ENCODE measurements around the gene YPEL2. TPM values are rescaled to one million over a fixed set of nuclear protein-coding genes. Genes with fewer than 3 reads are reported as not detected.

YPEL2 gene
- total RNA-seq, 1 donor from 2014 or later, result 21.9 TPM

GRCh38 chr17:59424331-59424730 is 92.9 kb downstream of the YPEL2 start:
- Histone ChIP-seq H3K36me3 (ENCODE audit: control insufficient read depth in 3 of 3, insufficient read depth in 3 of 3, low read length in 3 of 3) (no peaks in the 10 kb centered on the region), H3K9ac (ENCODE audit: low read depth in 1 of 3, low read length in 3 of 3) (peak overlapping the region; percentile 88 to 90 (median 89)), H3K27me3 (ENCODE audit: control insufficient read depth in 3 of 3, insufficient read depth in 3 of 3, low read length in 3 of 3) (no peaks in the 10 kb centered on the region), H3K27ac (ENCODE audit: low read depth, low read length) (peak overlapping the region; percentile 99), H3K4me3 (ENCODE audit: low read length in 3 of 3) (peak overlapping the region; percentile 34 to 66 (median 53)), H3K4me1 (ENCODE audit: control insufficient read depth in 3 of 3, insufficient read depth in 3 of 3, low read length in 3 of 3) (peaks cover 66 to 72% (median 71%) of the 10 kb centered on the region in 3 donors), H3K9me3 (ENCODE audit: control insufficient read depth in 3 of 3, low read length in 3 of 3) (no peaks in the 10 kb centered on the region)

GRCh38 chr17:59425085-59425931 is 93.9 kb downstream of the YPEL2 start:
- no peaks in the 10 kb centered on the region for H3K9me3 ChIP-seq (ENCODE audit: control insufficient read depth in 3 of 3, low read length in 3 of 3)
- H3K4me3 ChIP-seq (ENCODE audit: low read length in 3 of 3), result peak overlapping the region; percentile 61 to 70 (median 65)
- no peaks in the 10 kb centered on the region for H3K36me3 ChIP-seq (ENCODE audit: control insufficient read depth in 3 of 3, insufficient read depth in 3 of 3, low read length in 3 of 3)
- H3K4me1 ChIP-seq (ENCODE audit: control insufficient read depth in 3 of 3, insufficient read depth in 3 of 3, low read length in 3 of 3), result peaks cover 71 to 80% (median 74%) of the 10 kb centered on the region in 3 donors
- peak overlapping the region; percentile 88 to 90 (median 89) for H3K9ac ChIP-seq (ENCODE audit: low read depth in 1 of 3, low read length in 3 of 3)
- H3K27ac ChIP-seq (ENCODE audit: low read depth, low read length), result peak overlapping the region; percentile 99
- H3K27me3 ChIP-seq (ENCODE audit: control insufficient read depth in 3 of 3, insufficient read depth in 3 of 3, low read length in 3 of 3), result no peaks in the 10 kb centered on the region

DNA sequence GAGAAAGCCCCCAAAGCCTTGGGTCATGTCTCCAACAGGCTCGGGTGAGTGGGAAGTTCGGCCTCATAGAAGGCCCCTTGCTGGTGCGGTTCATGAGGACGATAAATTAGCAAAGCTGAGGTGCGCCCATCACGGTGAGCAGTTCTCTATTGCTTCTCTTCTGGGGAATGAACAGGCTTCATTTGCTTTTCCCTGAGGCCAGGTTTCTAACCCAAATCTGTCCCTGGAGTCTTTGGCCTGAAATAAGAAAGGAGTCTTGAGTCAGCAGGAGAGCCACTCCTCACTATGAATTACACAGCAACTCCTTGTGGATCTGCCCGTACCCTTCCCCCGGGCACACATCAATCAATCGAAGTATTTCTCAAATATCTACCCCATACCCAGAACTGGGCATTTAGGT is 94.6 kb downstream of the YPEL2 start:
- Histone ChIP-seq H3K27ac (ENCODE audit: low read depth, low read length) (peak overlapping the region; percentile 99), H3K4me1 (ENCODE audit: control insufficient read depth in 3 of 3, insufficient read depth in 3 of 3, low read length in 3 of 3) (peaks cover 71 to 80% (median 74%) of the 10 kb centered on the region in 3 donors), H3K9ac (ENCODE audit: low read depth in 1 of 3, low read length in 3 of 3) (peak overlapping the region; percentile 88 to 90 (median 89)), H3K4me3 (ENCODE audit: low read length in 3 of 3) (peak overlapping the region; percentile 61 to 70 (median 65)), H3K27me3 (ENCODE audit: control insufficient read depth in 3 of 3, insufficient read depth in 3 of 3, low read length in 3 of 3) (no peaks in the 10 kb centered on the region), H3K36me3 (ENCODE audit: control insufficient read depth in 3 of 3, insufficient read depth in 3 of 3, low read length in 3 of 3) (no peaks in the 10 kb centered on the region), H3K9me3 (ENCODE audit: control insufficient read depth in 3 of 3, low read length in 3 of 3) (no peaks in the 10 kb centered on the region)

- Histone ChIP-seq H3K9ac (ENCODE audit: low read depth in 1 of 3, low read length in 3 of 3) (peak overlapping the region; percentile 14 to 34 (median 26)), H3K27ac (ENCODE audit: low read depth, low read length) (peak overlapping the region; percentile 99), H3K4me1 (ENCODE audit: control insufficient read depth in 3 of 3, insufficient read depth in 3 of 3, low read length in 3 of 3) (peaks cover 67 to 73% (median 73%) of the 10 kb centered on the region in 3 donors), H3K36me3 (ENCODE audit: control insufficient read depth in 3 of 3, insufficient read depth in 3 of 3, low read length in 3 of 3) (no peaks in the 10 kb centered on the region), H3K9me3 (ENCODE audit: control insufficient read depth in 3 of 3, low read length in 3 of 3) (no peaks in the 10 kb centered on the region), H3K4me3 (ENCODE audit: low read length in 3 of 3) (no peak overlapping the region), H3K27me3 (ENCODE audit: control insufficient read depth in 3 of 3, insufficient read depth in 3 of 3, low read length in 3 of 3) (no peaks in the 10 kb centered on the region)
These were observed 96.0 kb downstream of the YPEL2 start for GRCh38 chr17:59427425-59427921.

DNA sequence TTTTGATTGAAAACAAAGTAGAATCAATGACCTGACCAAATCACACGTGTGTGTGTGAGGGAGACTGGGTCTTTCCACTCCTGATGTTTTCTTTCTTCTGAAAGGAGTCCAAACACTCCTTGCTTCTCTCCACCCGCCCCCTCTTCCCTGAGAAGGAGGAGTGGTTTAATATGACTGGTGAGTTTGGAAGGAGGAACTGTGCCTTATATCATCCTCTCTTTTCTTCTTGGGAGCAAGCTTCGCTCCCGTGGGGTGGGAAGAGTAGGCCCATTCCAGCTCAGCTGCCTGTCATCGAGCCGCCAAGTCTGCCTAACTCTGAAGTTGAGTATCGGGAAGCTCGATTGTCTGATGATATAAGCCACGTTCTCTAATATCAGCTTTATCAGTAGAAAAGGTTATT is 96.5 kb downstream of the YPEL2 start:
- Histone ChIP-seq H3K4me1 (ENCODE audit: control insufficient read depth in 3 of 3, insufficient read depth in 3 of 3, low read length in 3 of 3) (peaks cover 62 to 68% (median 68%) of the 10 kb centered on the region in 3 donors), H3K9ac (ENCODE audit: low read depth in 1 of 3, low read length in 3 of 3) (peak overlapping the region in 2 of 3 donors; percentile 4 to 34), H3K4me3 (ENCODE audit: low read length in 3 of 3) (no peak overlapping the region), H3K36me3 (ENCODE audit: control insufficient read depth in 3 of 3, insufficient read depth in 3 of 3, low read length in 3 of 3) (no peaks in the 10 kb centered on the region), H3K27me3 (ENCODE audit: control insufficient read depth in 3 of 3, insufficient read depth in 3 of 3, low read length in 3 of 3) (no peaks in the 10 kb centered on the region), H3K9me3 (ENCODE audit: control insufficient read depth in 3 of 3, low read length in 3 of 3) (no peaks in the 10 kb centered on the region), H3K27ac (ENCODE audit: low read depth, low read length) (peak overlapping the region; percentile 99)

GRCh38 chr17:59428916-59429485 is 97.5 kb downstream of the YPEL2 start:
- Histone ChIP-seq H3K9me3 (ENCODE audit: control insufficient read depth in 3 of 3, low read length in 3 of 3) (no peaks in the 10 kb centered on the region), H3K9ac (ENCODE audit: low read depth in 1 of 3, low read length in 3 of 3) (no peak overlapping the region), H3K36me3 (ENCODE audit: control insufficient read depth in 3 of 3, insufficient read depth in 3 of 3, low read length in 3 of 3) (no peaks in the 10 kb centered on the region), H3K27me3 (ENCODE audit: control insufficient read depth in 3 of 3, insufficient read depth in 3 of 3, low read length in 3 of 3) (no peaks in the 10 kb centered on the region), H3K27ac (ENCODE audit: low read depth, low read length) (peak overlapping the region; percentile 99), H3K4me1 (ENCODE audit: control insufficient read depth in 3 of 3, insufficient read depth in 3 of 3, low read length in 3 of 3) (peaks cover 52 to 58% (median 58%) of the 10 kb centered on the region in 3 donors), H3K4me3 (ENCODE audit: low read length in 3 of 3) (no peak overlapping the region)

GRCh38 chr17:59431601-59432000 is 100.1 kb downstream of the YPEL2 start:
- Histone ChIP-seq H3K36me3 (ENCODE audit: control insufficient read depth in 3 of 3, insufficient read depth in 3 of 3, low read length in 3 of 3) (no peaks in the 10 kb centered on the region), H3K9me3 (ENCODE audit: control insufficient read depth in 3 of 3, low read length in 3 of 3) (no peaks in the 10 kb centered on the region), H3K27me3 (ENCODE audit: control insufficient read depth in 3 of 3, insufficient read depth in 3 of 3, low read length in 3 of 3) (no peaks in the 10 kb centered on the region), H3K4me3 (ENCODE audit: low read length in 3 of 3) (no peak overlapping the region), H3K27ac (ENCODE audit: low read depth, low read length) (no peak overlapping the region), H3K9ac (ENCODE audit: low read depth in 1 of 3, low read length in 3 of 3) (no peak overlapping the region), H3K4me1 (ENCODE audit: control insufficient read depth in 3 of 3, insufficient read depth in 3 of 3, low read length in 3 of 3) (peaks cover 27 to 42% (median 34%) of the 10 kb centered on the region in 3 donors)

- no peaks in the 10 kb centered on the region for H3K27me3 ChIP-seq (ENCODE audit: control insufficient read depth in 3 of 3, insufficient read depth in 3 of 3, low read length in 3 of 3)
- H3K9me3 ChIP-seq (ENCODE audit: control insufficient read depth in 3 of 3, low read length in 3 of 3), result no peaks in the 10 kb centered on the region
- no peak overlapping the region for H3K27ac ChIP-seq (ENCODE audit: low read depth, low read length)
- no peaks in the 10 kb centered on the region for H3K36me3 ChIP-seq (ENCODE audit: control insufficient read depth in 3 of 3, insufficient read depth in 3 of 3, low read length in 3 of 3)
- peaks cover 29 to 41% (median 30%) of the 10 kb centered on the region in 3 donors for H3K4me1 ChIP-seq (ENCODE audit: control insufficient read depth in 3 of 3, insufficient read depth in 3 of 3, low read length in 3 of 3)
- H3K9ac ChIP-seq (ENCODE audit: low read depth in 1 of 3, low read length in 3 of 3), result no peak overlapping the region
- H3K4me3 ChIP-seq (ENCODE audit: low read length in 3 of 3), result no peak overlapping the region
These were observed 101.2 kb downstream of the YPEL2 start for GRCh38 chr17:59432657-59433056.

- H3K27ac ChIP-seq (ENCODE audit: low read depth, low read length), result no peak overlapping the region
These were observed 102.1 kb downstream of the YPEL2 start for GRCh38 chr17:59433586-59433985.

DNA sequence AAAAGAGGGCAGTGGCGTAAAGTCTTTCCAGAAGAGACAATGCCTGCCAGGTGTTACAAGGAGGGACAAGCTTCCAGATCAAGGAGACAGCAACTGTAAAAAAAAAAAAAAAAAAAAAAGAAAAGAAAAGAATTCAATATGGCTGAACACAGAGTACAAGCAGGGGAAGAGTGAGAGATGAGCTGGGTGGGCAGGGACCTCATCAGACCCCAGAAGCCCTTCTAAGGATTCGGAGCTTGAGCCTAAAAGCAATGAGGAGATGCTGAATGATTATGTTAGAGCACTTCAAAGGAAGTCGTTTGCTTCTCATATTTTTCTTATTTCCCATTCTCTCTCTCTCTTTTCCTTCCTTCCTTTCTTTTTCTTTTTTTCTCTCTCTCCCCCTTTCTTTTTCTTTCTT is 103.0 kb downstream of the YPEL2 start:
- Histone ChIP-seq H3K27ac (ENCODE audit: low read depth, low read length) (no peak overlapping the region), H3K27me3 (ENCODE audit: control insufficient read depth in 3 of 3, insufficient read depth in 3 of 3, low read length in 3 of 3) (no peaks in the 10 kb centered on the region), H3K9ac (ENCODE audit: low read depth in 1 of 3, low read length in 3 of 3) (no peak overlapping the region), H3K4me1 (ENCODE audit: control insufficient read depth in 3 of 3, insufficient read depth in 3 of 3, low read length in 3 of 3) (peaks cover 13 to 29% (median 14%) of the 10 kb centered on the region in 3 donors), H3K36me3 (ENCODE audit: control insufficient read depth in 3 of 3, insufficient read depth in 3 of 3, low read length in 3 of 3) (no peaks in the 10 kb centered on the region), H3K9me3 (ENCODE audit: control insufficient read depth in 3 of 3, low read length in 3 of 3) (no peaks in the 10 kb centered on the region), H3K4me3 (ENCODE audit: low read length in 3 of 3) (no peak overlapping the region)

More at GRCh38 chr17:59433586-59433985, 102.1 kb downstream of the YPEL2 start:
- Histone ChIP-seq H3K4me3 (ENCODE audit: low read length in 3 of 3) (no peak overlapping the region), H3K9me3 (ENCODE audit: control insufficient read depth in 3 of 3, low read length in 3 of 3) (no peaks in the 10 kb centered on the region), H3K4me1 (ENCODE audit: control insufficient read depth in 3 of 3, insufficient read depth in 3 of 3, low read length in 3 of 3) (peaks cover 19 to 35% (median 21%) of the 10 kb centered on the region in 3 donors), H3K27me3 (ENCODE audit: control insufficient read depth in 3 of 3, insufficient read depth in 3 of 3, low read length in 3 of 3) (no peaks in the 10 kb centered on the region), H3K9ac (ENCODE audit: low read depth in 1 of 3, low read length in 3 of 3) (no peak overlapping the region), H3K36me3 (ENCODE audit: control insufficient read depth in 3 of 3, insufficient read depth in 3 of 3, low read length in 3 of 3) (no peaks in the 10 kb centered on the region)

Data from skeletal muscle tissue (tissue), 4 donors.